Measurements from ENCODE around the gene CPEB4.

Gene CPEB4

GRCh38 chr5:173911623-173912022 lies 23.5 kb downstream of the CPEB4 start:
- no peak for DNase-seq

GRCh38 chr5:173913686-173914321 lies 25.7 kb downstream of the CPEB4 start:
- DNase-seq, result no peak

- peak in 1 of 51 donors; percentile 45 for DNase-seq
Observed at GRCh38 chr5:173915310-173916014, 27.3 kb downstream of the CPEB4 start.

GRCh38 chr5:173916233-173916632 lies 28.1 kb downstream of the CPEB4 start:
- peak in 1 of 51 donors; percentile 23 for DNase-seq

GRCh38 chr5:173917788-173918786 lies 29.9 kb downstream of the CPEB4 start:
- peak in 22 of 51 donors; percentile 10 to 88 (median 30) for DNase-seq

- peak in 1 of 51 donors; percentile 25 for DNase-seq
Observed at GRCh38 chr5:173919443-173919842, 31.3 kb downstream of the CPEB4 start.

GRCh38 chr5:173920024-173920753 lies 32.0 kb downstream of the CPEB4 start:
- DNase-seq, result no peak

- DNase-seq, result no peak
Observed at GRCh38 chr5:173920866-173921555, 32.9 kb downstream of the CPEB4 start.

- no peak for DNase-seq
Observed at GRCh38 chr5:173922527-173922926, 34.4 kb downstream of the CPEB4 start.

GRCh38 chr5:173923218-173924095 lies 35.3 kb downstream of the CPEB4 start:
- no peak for DNase-seq

- no peak for DNase-seq
Observed at GRCh38 chr5:173924899-173925298, 36.8 kb downstream of the CPEB4 start.

- peak in 13 of 51 donors; percentile 17 to 52 (median 27) for DNase-seq
Observed at GRCh38 chr5:173925449-173926071, 37.4 kb downstream of the CPEB4 start.

- DNase-seq, result peak in 1 of 51 donors; percentile 9
Observed at GRCh38 chr5:173926359-173926758, 38.2 kb downstream of the CPEB4 start.

- no peak for DNase-seq
Observed at GRCh38 chr5:173928871-173929574, 40.9 kb downstream of the CPEB4 start.

- DNase-seq, result no peak
Observed at GRCh38 chr5:173932695-173933139, 44.6 kb downstream of the CPEB4 start.

- no peak for DNase-seq
Observed at GRCh38 chr5:173933901-173934300, 45.8 kb downstream of the CPEB4 start.

GRCh38 chr5:173935396-173935795 lies 47.2 kb downstream of the CPEB4 start:
- DNase-seq, result no peak

GRCh38 chr5:173940269-173940668 lies 52.1 kb downstream of the CPEB4 start:
- DNase-seq, result no peak

Measured in hypothalamus (tissue), 51 donors.